ENCODE results near the gene DUSP6.

Gene DUSP6

GRCh38 chr12:89327486-89328094 is 24.7 kb downstream of the DUSP6 start:
- DNase-seq, result no peak

- DNase-seq, result no peak
Measured at GRCh38 chr12:89326239-89327040, 25.9 kb downstream of the DUSP6 start.

GRCh38 chr12:89325495-89325894 is 26.8 kb downstream of the DUSP6 start:
- DNase-seq, result no peak

DNA sequence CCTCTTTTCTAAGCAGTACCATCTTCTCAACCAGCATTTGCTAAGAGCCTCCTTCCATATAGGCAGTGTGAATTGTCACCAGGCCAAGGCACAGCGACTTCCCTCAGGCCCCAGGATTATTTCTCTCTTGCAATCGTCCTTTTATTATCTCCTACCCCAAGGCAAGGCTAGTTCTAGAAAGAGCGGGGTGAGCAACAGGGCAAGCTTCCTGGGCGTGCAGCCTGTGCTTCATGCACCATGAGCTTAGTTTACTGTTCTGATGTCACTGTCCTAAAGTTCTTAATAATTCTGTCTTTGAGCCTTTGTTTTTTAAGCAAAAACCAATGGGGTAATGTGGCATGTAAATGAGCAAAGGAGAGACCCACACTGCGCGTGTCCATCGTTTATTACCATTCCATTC is 27.9 kb downstream of the DUSP6 start:
- no peak for DNase-seq

GRCh38 chr12:89323568-89324218 is 28.6 kb downstream of the DUSP6 start:
- no peak for DNase-seq

DNA sequence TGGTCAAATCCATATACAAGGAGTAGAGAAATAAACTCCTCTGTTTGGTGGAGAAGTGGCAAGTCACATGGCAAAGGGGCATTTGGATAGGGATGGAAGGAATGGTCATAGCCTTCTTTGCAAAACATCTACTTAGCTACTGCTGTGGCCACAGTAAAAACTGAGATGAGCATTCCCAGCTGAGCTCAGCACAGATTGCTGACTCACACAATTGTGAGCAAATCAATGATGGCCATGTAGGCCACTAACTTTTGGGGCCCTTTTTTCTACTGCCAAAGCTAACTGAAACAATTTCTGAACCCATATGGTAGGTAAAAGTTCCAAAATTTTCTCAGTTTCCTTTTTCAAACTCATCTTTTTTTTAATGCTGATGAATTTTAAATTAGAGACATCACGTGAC is 31.6 kb downstream of the DUSP6 start:
- no peak for DNase-seq

GRCh38 chr12:89319606-89320005 is 32.7 kb downstream of the DUSP6 start:
- no peak for DNase-seq

DNA sequence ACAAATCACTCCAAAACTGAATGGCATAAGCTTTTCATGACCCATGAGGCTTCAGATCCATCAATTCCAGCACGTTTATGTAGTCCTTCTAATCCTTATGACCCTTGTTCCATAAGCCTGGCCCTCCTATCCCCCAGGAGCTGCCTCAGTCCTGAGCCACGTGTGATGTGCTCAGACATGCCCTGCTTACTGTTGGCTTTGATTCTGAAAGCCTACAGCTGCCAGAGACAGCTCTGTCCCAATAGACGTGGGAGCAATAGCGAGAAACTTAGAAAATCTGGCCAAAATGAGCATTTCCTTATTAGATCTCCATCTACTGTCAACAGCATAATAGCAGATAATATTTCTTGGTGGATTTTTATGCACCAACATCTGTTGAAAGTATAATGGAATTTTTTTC is 33.2 kb downstream of the DUSP6 start:
- no peak for DNase-seq

DNA sequence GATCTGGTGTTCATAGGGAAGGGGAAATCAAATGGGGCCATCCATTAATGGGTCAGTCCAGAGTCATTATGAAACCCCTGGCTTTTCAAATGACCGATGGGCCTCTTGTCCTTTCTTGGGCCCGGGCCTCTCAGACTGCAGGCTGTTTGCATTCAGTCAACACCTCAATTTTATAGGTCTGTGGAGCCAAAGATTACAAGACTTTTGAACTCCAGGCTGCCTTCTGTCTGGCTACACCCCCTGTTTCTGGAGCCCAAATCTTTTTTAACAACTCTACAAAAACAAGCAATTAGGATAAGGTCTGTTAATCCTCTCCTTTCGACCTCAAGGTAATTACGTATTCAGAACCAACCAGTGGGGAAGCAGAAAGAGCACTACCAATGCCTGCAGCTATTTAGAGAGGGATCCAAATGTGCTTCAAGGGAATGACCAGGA is 35.6 kb downstream of the DUSP6 start:
- no peak for DNase-seq

DNA sequence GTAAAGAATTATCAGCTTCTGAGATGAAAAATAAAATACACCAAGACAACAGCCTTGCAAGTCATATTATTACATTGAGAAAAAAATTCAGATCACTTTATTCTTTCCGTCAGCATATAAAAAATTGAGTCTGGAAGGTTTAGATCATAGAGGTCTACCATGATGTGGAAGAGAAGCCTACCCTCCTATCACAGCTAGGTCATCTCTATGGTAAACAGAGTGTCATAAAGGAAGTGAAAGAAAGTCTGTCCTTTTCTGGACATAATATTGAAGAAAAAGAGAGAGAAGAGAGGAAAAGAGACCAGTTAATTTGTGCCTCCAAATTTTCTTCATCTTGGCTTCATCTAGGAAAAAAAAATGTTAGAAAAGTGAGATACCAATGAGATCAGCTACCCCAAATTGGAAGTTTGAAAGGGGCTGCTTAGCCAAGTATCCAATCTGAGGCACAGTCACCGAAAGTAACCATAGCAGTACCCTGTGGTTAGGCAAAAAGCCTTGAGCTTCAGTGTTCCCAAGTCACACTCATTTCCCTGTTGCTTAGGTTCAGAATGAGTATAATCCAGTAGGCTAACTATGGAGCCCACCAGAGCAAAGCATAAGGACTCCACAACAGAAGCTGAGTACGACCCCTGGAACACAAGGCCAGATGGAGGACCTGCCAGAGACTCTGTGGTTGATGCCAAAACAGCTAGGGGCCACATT is 38.1 kb downstream of the DUSP6 start:
- DNase-seq, result no peak

- DNase-seq, result no peak
Measured at GRCh38 chr12:89311703-89312293, 40.5 kb downstream of the DUSP6 start.

DNA sequence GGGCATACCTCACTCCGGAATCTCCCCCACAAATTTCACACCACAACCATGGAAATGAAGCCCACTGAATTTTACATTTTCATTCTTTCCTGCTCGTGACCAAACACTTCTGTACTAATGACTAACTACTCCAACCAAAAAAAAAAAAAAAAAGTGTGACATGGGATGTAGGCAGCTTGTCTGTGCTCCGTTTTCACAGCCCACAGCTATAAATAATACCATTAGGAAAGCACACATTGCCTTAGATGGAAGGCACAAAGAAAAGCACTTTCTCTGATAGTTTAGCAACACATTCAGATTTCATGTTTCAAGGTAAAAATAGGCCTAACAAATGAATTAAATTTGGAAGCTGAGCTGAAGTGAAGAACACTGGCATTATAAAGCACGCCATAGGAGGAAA is 42.5 kb downstream of the DUSP6 start:
- no peak for DNase-seq

DNA sequence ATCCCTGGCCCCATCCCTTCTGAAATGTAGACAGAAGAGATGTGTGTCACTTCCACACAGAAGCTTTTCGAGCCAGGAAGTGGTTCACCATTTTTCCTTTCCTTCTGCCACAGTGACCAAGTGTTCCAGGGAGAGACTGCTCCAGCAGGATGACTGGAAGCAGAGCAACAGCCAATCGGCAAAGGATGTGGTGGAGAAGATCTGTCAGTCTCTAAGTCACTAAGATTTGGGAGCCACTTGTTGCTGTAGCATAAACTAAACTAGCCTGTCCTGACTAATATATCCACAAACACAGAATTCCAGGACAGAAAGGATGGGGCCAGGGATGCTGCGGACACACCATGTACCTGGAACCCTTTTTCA is 42.9 kb downstream of the DUSP6 start:
- DNase-seq, result no peak

DNA sequence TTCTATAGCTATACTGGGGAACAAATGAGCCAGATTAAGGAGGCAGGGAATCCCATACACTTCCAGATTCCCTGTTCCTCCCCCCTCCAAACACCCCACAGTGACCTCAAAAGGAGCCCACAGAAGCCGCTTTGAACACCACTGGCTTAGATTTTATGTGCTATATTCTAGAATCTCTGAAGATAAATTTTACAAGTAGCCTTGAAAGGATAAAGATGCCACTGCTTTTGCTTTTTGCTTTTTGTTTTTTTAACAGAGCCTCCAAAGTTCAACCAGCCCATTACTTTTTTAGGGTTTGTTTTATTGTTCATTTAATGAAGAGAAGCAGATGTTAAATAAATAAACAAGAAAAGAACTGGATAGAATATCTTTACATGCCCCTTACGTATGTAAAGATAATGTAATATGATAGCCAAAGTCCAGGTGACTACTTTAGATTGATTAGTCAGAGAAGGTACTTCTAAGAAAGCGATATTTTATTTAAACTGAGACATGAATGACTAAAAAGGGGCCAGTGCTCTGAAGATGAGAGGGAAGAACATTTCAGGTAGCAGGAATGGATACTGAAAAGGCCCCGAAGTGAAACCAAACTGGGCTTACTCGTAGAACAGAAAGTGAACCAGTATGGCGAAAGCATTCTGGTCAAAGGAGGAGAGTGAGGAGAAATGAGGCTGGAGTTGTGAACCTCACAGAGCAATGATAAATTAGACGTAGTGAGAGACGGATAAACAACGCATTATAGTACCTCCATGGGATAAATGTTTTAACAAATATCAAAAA is 44.6 kb downstream of the DUSP6 start:
- no peak for DNase-seq

GRCh38 chr12:89306827-89307473 is 45.4 kb downstream of the DUSP6 start:
- peak; percentile 2 for DNase-seq

DNA sequence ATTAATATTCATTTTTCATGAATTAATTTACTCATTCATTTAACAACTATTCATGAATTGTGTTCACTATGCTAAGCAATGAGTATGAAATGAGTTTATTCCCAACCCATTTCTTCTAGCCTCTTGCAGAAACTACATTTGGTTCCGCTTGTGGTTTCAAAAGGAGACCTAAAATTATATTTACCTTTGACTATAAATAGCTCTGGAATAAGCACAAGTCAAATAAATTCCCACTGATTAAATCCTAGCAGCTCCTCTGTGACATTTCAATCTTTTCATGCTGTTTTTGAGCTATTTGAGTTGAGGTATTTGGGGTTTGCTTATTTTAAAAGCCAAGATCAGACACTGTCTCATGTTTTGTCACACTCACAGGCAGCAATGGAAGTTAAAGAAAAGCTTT is 46.9 kb downstream of the DUSP6 start:
- DNase-seq, result no peak

DNA sequence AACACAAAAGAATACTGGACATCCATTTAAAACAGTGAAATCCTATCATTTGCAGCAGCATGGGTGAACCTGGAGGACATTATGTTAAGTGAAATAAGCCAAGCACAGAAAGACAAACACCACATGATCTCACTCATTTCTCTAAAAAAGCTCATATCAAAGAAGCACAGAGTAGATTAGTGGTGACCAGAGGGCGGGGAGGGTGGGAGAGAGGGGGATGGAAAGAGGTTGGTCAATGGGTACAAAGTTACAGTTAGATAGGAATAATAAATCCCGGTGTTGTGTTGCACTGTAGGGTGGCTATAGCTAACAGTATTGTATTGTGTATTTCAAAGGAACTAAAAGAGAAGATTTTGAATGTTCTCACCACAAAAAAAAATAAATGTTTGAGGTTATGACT is 52.4 kb downstream of the DUSP6 start:
- no peak for DNase-seq

DNA sequence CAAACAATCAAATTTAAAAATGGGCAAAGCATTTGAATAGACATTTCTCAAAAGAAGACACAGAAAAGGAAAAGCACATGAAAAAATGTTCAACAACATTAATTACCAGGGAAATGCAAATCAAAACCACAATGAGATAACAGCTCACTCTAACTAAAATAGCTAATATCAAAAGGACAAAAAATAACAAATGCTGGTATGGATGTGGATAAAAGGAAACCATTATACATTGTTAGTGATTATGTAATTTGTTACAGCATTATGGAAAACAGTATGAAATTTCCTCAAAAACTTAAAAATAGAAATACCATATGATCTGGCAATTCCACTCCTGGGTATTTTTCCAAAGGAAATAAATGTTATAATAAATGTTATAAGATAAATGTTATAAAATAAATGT is 52.9 kb downstream of the DUSP6 start:
- no peak for DNase-seq

Data from CD4-positive, alpha-beta T cell treated with Interleukin-12 subunit alpha and Interleukin-12 subunit beta, for 1 hour (primary cell).